Keratinocyte (primary cell): ENCODE results near the gene FAM83B. TPM values are rescaled to one million over a fixed set of nuclear protein-coding genes. Genes with fewer than 3 reads are reported as not detected.
"Not testable (repeated sequence)": the region's sequence is repeated elsewhere in the genome, so short reads cannot be mapped to it uniquely, and the experiment has no call there.

Experiments used
- DNase-seq: peaks from one replicate; pipeline ENCODE4 v3.0.0-alpha.2; 2011; ENCODE audit warnings: low read depth, missing footprints, low spot score
- FAIRE-seq: peaks from 2 replicates; lab custom pipeline; 2011; peaks lifted over from hg19 to GRCh38; lab: Jason Lieb, UNC
- H2AFZ ChIP-seq: 2 replicates; pipeline ENCODE4 v1.6.0; 2012; ENCODE audit warnings: low read length, control low read depth, inconsistent platforms; ENCODE audit not compliant: control insufficient read depth
- H3K27ac ChIP-seq: 2 replicates; pipeline ENCODE4 v1.5.1; 2011; ENCODE audit warnings: low read length; ENCODE audit not compliant: control insufficient read depth, insufficient read depth
- H3K27me3 ChIP-seq: 3 replicates; pipeline ENCODE4 v1.6.0; 2011; ENCODE audit warnings: low read length; ENCODE audit not compliant: control insufficient read depth, insufficient read depth; ENCODE audit errors: extremely low read depth
- H3K36me3 ChIP-seq, 2 experiments: 2 replicates in 1 of 2; 3 replicates in 1 of 2; pipeline ENCODE4 v1.5.1; 2011; ENCODE audit warnings: low read length in 2 of 2, mild to moderate bottlenecking in 1 of 2; ENCODE audit not compliant: control insufficient read depth in 2 of 2, insufficient read depth in 2 of 2; ENCODE audit errors: extremely low read depth in 1 of 2
- H3K4me1 ChIP-seq: 3 replicates; pipeline ENCODE4 v1.5.1; 2011; ENCODE audit warnings: low read length; ENCODE audit not compliant: control insufficient read depth, insufficient read depth; ENCODE audit errors: extremely low read depth
- H3K4me2 ChIP-seq: 3 replicates; pipeline ENCODE4 v1.6.0; 2011; ENCODE audit warnings: low read depth, low read length; ENCODE audit not compliant: control insufficient read depth, insufficient read depth; ENCODE audit errors: extremely low read depth
- H3K4me3 ChIP-seq, 3 experiments: fragments of 200-600 bp in 1 of 3; sonication (generic) in 1 of 3; 2 replicates in 2 of 3; 3 replicates in 1 of 3; pipeline ENCODE4 v1.5.1; 2011 to 2016; ENCODE audit warnings: low read length in 3 of 3, mild to moderate bottlenecking in 3 of 3, control low read depth in 2 of 3, inconsistent platforms in 1 of 3, low read depth in 1 of 3, mixed read lengths in 1 of 3, mixed run types in 1 of 3, moderate library complexity in 1 of 3; ENCODE audit not compliant: control insufficient read depth in 2 of 3, insufficient read depth in 2 of 3; ENCODE audit errors: extremely low read depth in 1 of 3
- H3K79me2 ChIP-seq: 2 replicates; pipeline ENCODE4 v1.6.0; 2012; ENCODE audit warnings: low read length; ENCODE audit not compliant: control insufficient read depth, insufficient read depth
- H3K9ac ChIP-seq: 3 replicates; pipeline ENCODE4 v1.6.0; 2011; ENCODE audit warnings: low read length; ENCODE audit not compliant: control insufficient read depth, insufficient read depth; ENCODE audit errors: extremely low read depth
- H3K9me1 ChIP-seq: 3 replicates; pipeline ENCODE4 v1.6.0; 2011; ENCODE audit warnings: low read length; ENCODE audit not compliant: control insufficient read depth, insufficient read depth; ENCODE audit errors: extremely low read depth
- H3K9me3 ChIP-seq: 2 replicates; pipeline ENCODE4 v1.5.1; 2012; ENCODE audit warnings: low read depth, low read length; ENCODE audit not compliant: control insufficient read depth
- H4K20me1 ChIP-seq: 3 replicates; pipeline ENCODE4 v1.6.0; 2011; ENCODE audit warnings: low read length; ENCODE audit not compliant: control insufficient read depth, insufficient read depth; ENCODE audit errors: extremely low read depth
- EZH2 ChIP-seq: IDR thresholded peaks from one replicate; pipeline ENCODE4 v1.6.1; 2012; ENCODE audit warnings: inconsistent platforms, mild to moderate bottlenecking, low read length, moderate library complexity
- dilution Hi-C: fragments of 300-500 bp; cut with MboI; formaldehyde crosslinking; loops from one replicate; pipeline ENCODE4 v1.7.0; 2020; ENCODE audit warnings: low sequenced_read_pairs; ENCODE audit not compliant: extremely low pct_ligation_motif_present
- polyA plus RNA-seq, 5 experiments: library from polyadenylated mRNA; depleted of rRNA in 3 of 5; stranded (reverse) in 3 of 5; stranded (forward) in 1 of 5; unstranded in 1 of 5; fragments of >200 nt; gene quantifications; 1 replicate in 1 of 5; 2 replicates in 3 of 5; 3 replicates in 1 of 5; pipeline versions ENCODE4 v1.2.1 to v1.2.3, GENCODE V29; 2011 to 2012; ENCODE audit warnings: missing spikeins in 2 of 5, low read depth in 1 of 5, low replicate concordance in 1 of 5
- TF ChIP-seq, protein P1 (sequence below), 3 experiments: IDR thresholded peaks in 1 of 3; conservative IDR thresholded peaks in 1 of 3; optimal IDR thresholded peaks in 1 of 3; 2 replicates in 2 of 3; 3 replicates in 1 of 3; pipeline versions ENCODE3 to v1.5.1; 2011; ENCODE audit warnings: low read length in 3 of 3, mild to moderate bottlenecking in 3 of 3, moderate library complexity in 2 of 3, control low read depth in 1 of 3, inconsistent platforms in 1 of 3; ENCODE audit not compliant: insufficient read depth in 2 of 3; ENCODE audit errors: extremely low read depth in 1 of 3

Gene FAM83B
- polyA plus RNA-seq, 1 donor (not counting 4 experiments of a cell fraction or from before 2014, with no cell fraction given), result 30.3 TPM

DNA sequence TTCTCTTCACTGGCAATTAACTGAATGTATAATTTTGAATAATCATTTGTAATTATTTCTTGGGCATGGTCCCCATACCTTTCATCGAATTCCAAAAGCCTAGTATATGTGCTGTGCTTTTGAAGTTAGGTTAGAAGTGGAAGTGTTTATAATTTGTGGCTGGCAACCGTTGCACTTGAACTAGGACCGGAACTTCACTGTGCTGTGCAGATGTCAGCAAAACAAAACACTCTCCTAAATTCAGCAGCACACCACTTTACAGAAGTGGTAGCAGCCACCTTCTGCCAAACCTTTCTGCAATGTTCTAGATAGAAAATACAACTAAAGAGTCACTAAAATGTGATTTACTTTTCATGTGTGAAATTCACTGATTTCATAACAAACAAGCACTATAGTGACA, 111.9 kb downstream of the FAM83B start:
- no peaks in the 10 kb centered on the region for H3K27me3 ChIP-seq
- TF ChIP-seq, protein P1, sequence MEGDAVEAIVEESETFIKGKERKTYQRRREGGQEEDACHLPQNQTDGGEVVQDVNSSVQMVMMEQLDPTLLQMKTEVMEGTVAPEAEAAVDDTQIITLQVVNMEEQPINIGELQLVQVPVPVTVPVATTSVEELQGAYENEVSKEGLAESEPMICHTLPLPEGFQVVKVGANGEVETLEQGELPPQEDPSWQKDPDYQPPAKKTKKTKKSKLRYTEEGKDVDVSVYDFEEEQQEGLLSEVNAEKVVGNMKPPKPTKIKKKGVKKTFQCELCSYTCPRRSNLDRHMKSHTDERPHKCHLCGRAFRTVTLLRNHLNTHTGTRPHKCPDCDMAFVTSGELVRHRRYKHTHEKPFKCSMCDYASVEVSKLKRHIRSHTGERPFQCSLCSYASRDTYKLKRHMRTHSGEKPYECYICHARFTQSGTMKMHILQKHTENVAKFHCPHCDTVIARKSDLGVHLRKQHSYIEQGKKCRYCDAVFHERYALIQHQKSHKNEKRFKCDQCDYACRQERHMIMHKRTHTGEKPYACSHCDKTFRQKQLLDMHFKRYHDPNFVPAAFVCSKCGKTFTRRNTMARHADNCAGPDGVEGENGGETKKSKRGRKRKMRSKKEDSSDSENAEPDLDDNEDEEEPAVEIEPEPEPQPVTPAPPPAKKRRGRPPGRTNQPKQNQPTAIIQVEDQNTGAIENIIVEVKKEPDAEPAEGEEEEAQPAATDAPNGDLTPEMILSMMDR (optimal IDR thresholded peaks at IDR 0.05 in 1 of 3, IDR thresholded peaks at IDR 0.05 in 1 of 3, conservative IDR thresholded peaks at IDR 0.05 in 1 of 3; ENCODE audit: extremely low read depth in 1 of 3, insufficient read depth in 2 of 3, low read length in 3 of 3), result no peak
- no peaks in the 10 kb centered on the region for H4K20me1 ChIP-seq
- dilution Hi-C loops, result no loop called here
- no peak for DNase-seq
- H3K4me2 ChIP-seq, result no peak overlapping the region
- H3K4me3 ChIP-seq, result no peak overlapping the region
- no peak overlapping the region for H2AFZ ChIP-seq
- no peak for FAIRE-seq
- H3K36me3 ChIP-seq, result no peaks in the 10 kb centered on the region
- H3K9me3 ChIP-seq, result no peaks in the 10 kb centered on the region
- no peak overlapping the region for H3K27ac ChIP-seq
- no peak overlapping the region for H3K9ac ChIP-seq
- H3K9me1 ChIP-seq, result no peaks in the 10 kb centered on the region
- H3K79me2 ChIP-seq, result no peaks in the 10 kb centered on the region
- H3K4me1 ChIP-seq, result no peaks in the 10 kb centered on the region

DNA sequence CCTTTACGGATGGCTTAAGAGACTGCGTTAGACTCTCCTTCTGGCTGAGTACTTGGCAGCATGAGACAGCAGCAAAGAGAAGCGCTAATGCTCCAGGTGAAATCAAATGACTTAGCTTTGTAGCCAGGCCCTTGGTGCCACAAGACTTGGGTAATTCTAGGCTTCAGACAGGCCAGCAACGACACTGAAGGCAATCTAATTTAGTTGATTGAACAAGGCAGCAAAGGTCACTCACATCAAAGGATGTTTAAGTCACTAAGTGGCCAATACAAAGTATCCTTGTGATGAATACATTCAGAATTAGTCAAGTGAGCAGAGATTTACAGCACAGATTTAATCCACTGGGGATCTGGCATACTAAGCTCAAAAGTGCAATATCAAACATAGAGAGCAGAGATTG, 113.2 kb downstream of the FAM83B start:
- dilution Hi-C loops, result no loop called here
- H3K4me1 ChIP-seq, result no peaks in the 10 kb centered on the region
- no peak overlapping the region for H3K4me2 ChIP-seq
- H3K79me2 ChIP-seq, result no peaks in the 10 kb centered on the region
- H3K27ac ChIP-seq, result no peak overlapping the region
- H2AFZ ChIP-seq, result no peak overlapping the region
- no peaks in the 10 kb centered on the region for H3K27me3 ChIP-seq
- H3K9ac ChIP-seq, result no peak overlapping the region
- H3K9me3 ChIP-seq, result no peaks in the 10 kb centered on the region
- TF ChIP-seq, protein P1 (optimal IDR thresholded peaks at IDR 0.05 in 1 of 3, IDR thresholded peaks at IDR 0.05 in 1 of 3, conservative IDR thresholded peaks at IDR 0.05 in 1 of 3; ENCODE audit: extremely low read depth in 1 of 3, insufficient read depth in 2 of 3, low read length in 3 of 3), result no peak
- no peak for TF ChIP-seq EZH2
- no peaks in the 10 kb centered on the region for H3K9me1 ChIP-seq
- no peak for FAIRE-seq
- H4K20me1 ChIP-seq, result no peaks in the 10 kb centered on the region
- no peaks in the 10 kb centered on the region for H3K36me3 ChIP-seq
- DNase-seq, result no peak
- H3K4me3 ChIP-seq, result no peak overlapping the region

DNA sequence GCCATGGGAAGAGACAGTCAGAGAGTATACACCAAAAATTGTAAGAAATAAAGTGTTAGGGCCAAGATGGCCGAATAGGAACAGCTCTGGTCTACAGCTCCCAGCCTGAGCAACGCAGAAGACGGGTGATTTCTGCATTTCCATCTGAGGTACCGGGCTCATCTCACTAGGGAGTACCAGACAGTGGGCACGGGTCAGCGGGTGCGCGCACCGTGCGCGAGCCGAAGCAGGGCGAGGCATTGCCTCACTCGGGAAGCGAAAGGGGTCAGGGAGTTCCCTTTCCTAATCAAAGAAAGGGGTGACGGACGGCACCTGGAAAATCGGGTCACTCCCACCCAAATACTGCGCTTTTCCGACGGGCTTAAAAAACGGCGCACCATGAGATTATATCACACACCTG, 114.8 kb downstream of the FAM83B start:
- H3K4me3 ChIP-seq, H2AFZ ChIP-seq, H3K27me3 ChIP-seq, dilution Hi-C loops, H3K4me2 ChIP-seq, H3K27ac ChIP-seq, H3K9ac ChIP-seq, H3K79me2 ChIP-seq, H3K4me1 ChIP-seq, DNase-seq, H4K20me1 ChIP-seq, H3K36me3 ChIP-seq, H3K9me3 ChIP-seq, FAIRE-seq, H3K9me1 ChIP-seq: not testable (repeated sequence)
